ENCODE results near the gene RTN4R.

DNA sequence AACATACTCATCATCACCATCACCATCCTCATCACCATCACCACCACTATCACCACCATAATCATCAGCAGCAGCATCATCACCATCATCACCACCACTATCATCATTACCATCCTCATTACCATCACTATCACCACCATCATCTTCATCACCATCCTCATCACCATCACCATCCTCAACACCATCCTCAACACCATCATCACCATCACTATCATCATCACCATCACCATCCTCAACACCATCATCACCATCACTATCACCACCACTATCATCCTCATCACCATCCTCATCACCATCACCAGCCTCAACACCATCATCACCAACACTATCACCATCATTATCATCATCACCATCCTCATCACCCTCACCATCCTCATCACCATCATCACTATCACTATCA, 16.6 kb downstream of the RTN4R start:
- TF ChIP-seq, protein P1, sequence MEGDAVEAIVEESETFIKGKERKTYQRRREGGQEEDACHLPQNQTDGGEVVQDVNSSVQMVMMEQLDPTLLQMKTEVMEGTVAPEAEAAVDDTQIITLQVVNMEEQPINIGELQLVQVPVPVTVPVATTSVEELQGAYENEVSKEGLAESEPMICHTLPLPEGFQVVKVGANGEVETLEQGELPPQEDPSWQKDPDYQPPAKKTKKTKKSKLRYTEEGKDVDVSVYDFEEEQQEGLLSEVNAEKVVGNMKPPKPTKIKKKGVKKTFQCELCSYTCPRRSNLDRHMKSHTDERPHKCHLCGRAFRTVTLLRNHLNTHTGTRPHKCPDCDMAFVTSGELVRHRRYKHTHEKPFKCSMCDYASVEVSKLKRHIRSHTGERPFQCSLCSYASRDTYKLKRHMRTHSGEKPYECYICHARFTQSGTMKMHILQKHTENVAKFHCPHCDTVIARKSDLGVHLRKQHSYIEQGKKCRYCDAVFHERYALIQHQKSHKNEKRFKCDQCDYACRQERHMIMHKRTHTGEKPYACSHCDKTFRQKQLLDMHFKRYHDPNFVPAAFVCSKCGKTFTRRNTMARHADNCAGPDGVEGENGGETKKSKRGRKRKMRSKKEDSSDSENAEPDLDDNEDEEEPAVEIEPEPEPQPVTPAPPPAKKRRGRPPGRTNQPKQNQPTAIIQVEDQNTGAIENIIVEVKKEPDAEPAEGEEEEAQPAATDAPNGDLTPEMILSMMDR (IDR thresholded peaks at IDR 0.05): no peak
- TF ChIP-seq RXRA (IDR thresholded peaks at IDR 0.05; ENCODE audit: borderline replicate concordance, low read depth): no peak
- TF ChIP-seq, protein P2, sequence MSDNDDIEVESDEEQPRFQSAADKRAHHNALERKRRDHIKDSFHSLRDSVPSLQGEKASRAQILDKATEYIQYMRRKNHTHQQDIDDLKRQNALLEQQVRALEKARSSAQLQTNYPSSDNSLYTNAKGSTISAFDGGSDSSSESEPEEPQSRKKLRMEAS (IDR thresholded peaks at IDR 0.05; ENCODE audit: low read depth): no peak
